Keratinocyte (primary cell): ENCODE results near the gene TAOK1.

Experiments used
- CTCF ChIP-seq, 3 experiments: IDR thresholded peaks in 1 of 3; conservative IDR thresholded peaks in 1 of 3; optimal IDR thresholded peaks in 1 of 3; 2 replicates in 2 of 3; 3 replicates in 1 of 3; pipeline versions ENCODE3 to v1.5.1; 2011; ENCODE audit warnings: low read length in 3 of 3, mild to moderate bottlenecking in 3 of 3, moderate library complexity in 2 of 3, control low read depth in 1 of 3, inconsistent platforms in 1 of 3; ENCODE audit not compliant: insufficient read depth in 2 of 3; ENCODE audit errors: extremely low read depth in 1 of 3
- EZH2 ChIP-seq: IDR thresholded peaks from one replicate; pipeline ENCODE4 v1.6.1; 2012; ENCODE audit warnings: inconsistent platforms, mild to moderate bottlenecking, low read length, moderate library complexity

DNA sequence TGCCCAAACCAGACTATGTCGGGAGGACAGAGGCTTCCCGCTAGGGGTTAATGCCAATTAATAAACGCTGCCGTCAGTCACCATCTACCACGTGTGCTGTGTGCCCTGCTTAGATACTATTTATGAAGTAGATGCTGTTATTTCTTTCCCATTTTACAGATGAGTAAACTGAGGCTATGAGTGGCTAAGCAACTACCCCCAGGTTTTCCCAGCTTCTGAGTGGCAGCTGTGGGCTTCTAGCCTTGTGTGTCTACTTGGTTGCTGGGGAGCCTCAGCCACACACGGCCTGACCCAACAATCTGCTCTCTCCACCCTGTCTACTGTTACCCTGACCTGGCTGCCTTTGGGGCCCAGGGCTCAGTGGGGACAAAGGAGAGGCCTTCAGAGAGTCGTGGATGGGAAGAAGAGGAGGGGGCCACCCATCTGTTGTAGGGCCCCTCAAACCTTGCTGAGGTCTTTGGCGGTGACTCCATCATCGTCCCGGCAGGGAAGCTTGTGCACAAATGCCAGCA is 192.1 kb downstream of the TAOK1 start:
- no peak for TF ChIP-seq CTCF (optimal IDR thresholded peaks at IDR 0.05 in 1 of 3, IDR thresholded peaks at IDR 0.05 in 1 of 3, conservative IDR thresholded peaks at IDR 0.05 in 1 of 3; ENCODE audit: extremely low read depth in 1 of 3, insufficient read depth in 2 of 3, low read length in 3 of 3)
- TF ChIP-seq EZH2, result no peak
